ENCODE data around the gene NFATC2. TPM values are rescaled to one million over a fixed set of nuclear protein-coding genes. Genes with fewer than 3 reads are reported as not detected.

The NFATC2 gene
- total RNA-seq, 2 donors from 2014 or later = 4.3 to 8.4 TPM

DNA sequence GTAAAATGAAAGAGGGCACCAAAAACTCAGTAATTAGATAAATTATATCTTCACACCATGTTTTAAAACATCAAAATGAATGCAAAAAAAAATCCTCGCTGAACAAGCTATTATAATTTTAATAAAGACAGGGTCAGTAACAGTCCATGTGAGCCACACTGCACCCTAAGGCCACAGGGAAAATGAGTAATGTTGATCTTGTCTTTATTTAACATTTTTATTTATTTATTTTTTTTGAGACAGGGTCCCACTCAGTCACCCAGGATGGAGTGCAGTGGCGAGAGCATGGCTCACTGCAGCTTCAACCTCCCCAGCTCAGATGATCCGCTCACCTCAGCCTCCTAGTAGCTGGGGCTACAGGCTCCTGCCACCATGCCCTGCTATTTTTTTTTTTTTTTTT, 8.7 kb upstream of the NFATC2 start:
- H3K36me3 ChIP-seq = no peaks in the 10 kb centered on the region
- H3K9me3 ChIP-seq = no peaks in the 10 kb centered on the region
- H3K27me3 ChIP-seq (replicated peaks; ENCODE audit: insufficient read depth) = no peaks in the 10 kb centered on the region
- no peaks in the 10 kb centered on the region for H3K4me1 ChIP-seq (replicated peaks)
- DNase-seq (ENCODE audit: low spot score) = no peak
- TF ChIP-seq POLR2A (IDR thresholded peaks at IDR 0.05) (no peak), POLR2AphosphoS5 (IDR thresholded peaks at IDR 0.05) (no peak)
- TF ChIP-seq, protein P1, sequence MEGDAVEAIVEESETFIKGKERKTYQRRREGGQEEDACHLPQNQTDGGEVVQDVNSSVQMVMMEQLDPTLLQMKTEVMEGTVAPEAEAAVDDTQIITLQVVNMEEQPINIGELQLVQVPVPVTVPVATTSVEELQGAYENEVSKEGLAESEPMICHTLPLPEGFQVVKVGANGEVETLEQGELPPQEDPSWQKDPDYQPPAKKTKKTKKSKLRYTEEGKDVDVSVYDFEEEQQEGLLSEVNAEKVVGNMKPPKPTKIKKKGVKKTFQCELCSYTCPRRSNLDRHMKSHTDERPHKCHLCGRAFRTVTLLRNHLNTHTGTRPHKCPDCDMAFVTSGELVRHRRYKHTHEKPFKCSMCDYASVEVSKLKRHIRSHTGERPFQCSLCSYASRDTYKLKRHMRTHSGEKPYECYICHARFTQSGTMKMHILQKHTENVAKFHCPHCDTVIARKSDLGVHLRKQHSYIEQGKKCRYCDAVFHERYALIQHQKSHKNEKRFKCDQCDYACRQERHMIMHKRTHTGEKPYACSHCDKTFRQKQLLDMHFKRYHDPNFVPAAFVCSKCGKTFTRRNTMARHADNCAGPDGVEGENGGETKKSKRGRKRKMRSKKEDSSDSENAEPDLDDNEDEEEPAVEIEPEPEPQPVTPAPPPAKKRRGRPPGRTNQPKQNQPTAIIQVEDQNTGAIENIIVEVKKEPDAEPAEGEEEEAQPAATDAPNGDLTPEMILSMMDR (IDR thresholded peaks at IDR 0.05) = no peak
- WGBS = 84% methylated on average over 3 of the region's 3 CpGs
- intact Hi-C loops (cut with DNase I) = no loop called here
- no peak overlapping the region for H3K27ac ChIP-seq
- H3K4me3 ChIP-seq = no peak overlapping the region

DNA sequence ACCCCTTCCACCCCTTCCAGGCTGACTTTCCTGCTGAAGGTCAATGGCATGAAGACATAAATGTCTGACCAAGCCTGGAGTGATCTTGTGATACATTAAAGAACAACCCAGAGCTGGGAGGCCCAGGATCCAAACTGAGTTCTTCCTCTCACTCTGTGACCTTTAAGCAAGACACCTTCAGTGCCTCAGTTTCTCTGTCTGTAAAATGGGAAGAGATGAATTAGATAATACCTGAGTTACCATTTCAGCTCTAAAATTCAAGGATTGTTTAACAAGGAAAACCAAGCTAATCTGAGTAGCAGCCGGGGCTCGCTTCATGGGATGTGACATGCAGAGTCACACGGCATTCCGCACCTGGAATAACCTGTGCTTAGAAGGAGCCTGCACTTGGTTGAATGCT, 7.0 kb upstream of the NFATC2 start:
- no peak overlapping the region for H3K4me3 ChIP-seq
- WGBS = 96% methylated on average over 4 of the region's 4 CpGs
- no peaks in the 10 kb centered on the region for H3K4me1 ChIP-seq (replicated peaks)
- TF ChIP-seq POLR2AphosphoS5 (IDR thresholded peaks at IDR 0.05) (no peak), POLR2A (IDR thresholded peaks at IDR 0.05) (no peak)
- TF ChIP-seq, protein P1 (IDR thresholded peaks at IDR 0.05) = no peak
- H3K27ac ChIP-seq = no peak overlapping the region
- no peaks in the 10 kb centered on the region for H3K36me3 ChIP-seq
- intact Hi-C loops (cut with DNase I) = no loop called here
- no peak for DNase-seq (ENCODE audit: low spot score)
- no peaks in the 10 kb centered on the region for H3K9me3 ChIP-seq
- H3K27me3 ChIP-seq (replicated peaks; ENCODE audit: insufficient read depth) = no peaks in the 10 kb centered on the region

DNA sequence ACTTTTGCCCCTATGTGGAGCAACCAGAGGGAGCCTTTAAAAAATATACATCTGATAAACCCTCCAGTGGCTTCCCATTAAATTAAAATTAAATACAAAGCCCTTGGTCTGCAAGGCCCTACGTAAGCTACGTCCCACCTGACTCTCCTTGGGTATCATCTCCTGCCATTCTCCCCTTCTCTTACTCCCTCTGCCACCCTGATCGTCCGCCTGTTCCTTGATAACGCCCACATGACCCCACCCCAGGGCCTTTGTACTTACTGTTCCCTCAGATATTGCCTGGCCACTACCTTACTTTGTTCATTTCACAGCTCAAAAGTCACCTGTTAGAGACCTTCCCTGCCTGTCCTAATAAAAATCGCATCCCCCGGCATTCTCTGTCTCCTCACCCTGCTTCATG, 5.4 kb upstream of the NFATC2 start:
- H3K4me3 ChIP-seq = no peak overlapping the region
- intact Hi-C loops (cut with DNase I) = no loop called here
- 90% methylated on average over 7 of the region's 7 CpGs for WGBS
- DNase-seq (ENCODE audit: low spot score) = no peak
- H3K36me3 ChIP-seq = no peaks in the 10 kb centered on the region
- no peaks in the 10 kb centered on the region for H3K27me3 ChIP-seq (replicated peaks; ENCODE audit: insufficient read depth)
- no peaks in the 10 kb centered on the region for H3K9me3 ChIP-seq
- no peak for TF ChIP-seq POLR2AphosphoS5 (IDR thresholded peaks at IDR 0.05)
- TF ChIP-seq POLR2A (IDR thresholded peaks at IDR 0.05) = no peak
- TF ChIP-seq, protein P1 (IDR thresholded peaks at IDR 0.05) = no peak
- H3K27ac ChIP-seq = no peak overlapping the region
- H3K4me1 ChIP-seq (replicated peaks) = peaks cover 2% of the 10 kb centered on the region

DNA sequence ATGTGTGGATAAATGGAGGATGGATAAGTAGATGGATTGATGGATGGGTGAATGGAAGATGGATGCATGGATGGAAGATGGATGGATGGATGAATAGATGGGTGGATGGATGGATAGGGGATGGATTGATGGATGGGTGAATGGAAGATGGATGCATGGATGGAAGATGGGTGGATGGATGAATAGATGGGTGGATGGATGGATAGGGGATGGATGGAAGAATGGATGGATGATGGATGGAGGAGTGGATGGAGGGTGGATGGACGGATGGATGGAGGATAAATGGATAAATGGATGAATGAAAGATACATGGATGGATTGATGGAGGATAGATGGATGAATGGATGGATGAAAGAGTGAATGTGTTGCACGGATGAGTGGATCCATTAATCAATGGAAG, 3.0 kb upstream of the NFATC2 start:
- no peak for TF ChIP-seq POLR2A (IDR thresholded peaks at IDR 0.05)
- Histone ChIP-seq H3K4me1 (replicated peaks) (peaks cover 7% of the 10 kb centered on the region), H3K4me3 (no peak overlapping the region), H3K27ac (no peak overlapping the region), H3K36me3 (no peaks in the 10 kb centered on the region), H3K9me3 (no peaks in the 10 kb centered on the region), H3K27me3 (replicated peaks; ENCODE audit: insufficient read depth) (no peaks in the 10 kb centered on the region)
- 97% methylated on average over 2 of the region's 2 CpGs for WGBS
- intact Hi-C loops (cut with DNase I) = no loop called here
- DNase-seq (ENCODE audit: low spot score) = no peak

DNA sequence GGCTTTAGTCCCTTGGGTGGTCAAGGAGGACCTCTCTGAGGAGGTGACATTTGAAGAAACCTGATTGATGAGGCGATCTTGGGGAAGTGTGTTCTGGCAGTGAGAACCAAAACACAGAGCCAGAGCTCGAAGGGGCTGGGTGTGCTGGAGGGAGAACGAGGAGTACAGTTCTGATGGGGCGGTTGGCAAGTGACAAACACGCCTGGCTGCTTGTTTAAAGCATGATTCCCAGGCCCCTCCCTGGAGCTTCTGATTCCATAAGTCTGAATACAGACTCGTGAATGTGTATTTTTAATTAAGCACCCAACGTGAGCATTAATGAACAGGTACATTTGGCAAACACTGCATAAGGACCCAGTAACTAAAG, 886 bp upstream of the NFATC2 start:
- H3K27ac ChIP-seq = no peak overlapping the region
- intact Hi-C loops (cut with DNase I) = no loop called here
- H3K9me3 ChIP-seq = no peaks in the 10 kb centered on the region
- DNase-seq (ENCODE audit: low spot score) = no peak
- TF ChIP-seq, protein P1 (IDR thresholded peaks at IDR 0.05) = no peak
- H3K36me3 ChIP-seq = no peaks in the 10 kb centered on the region
- no peaks in the 10 kb centered on the region for H3K27me3 ChIP-seq (replicated peaks; ENCODE audit: insufficient read depth)
- 41% methylated on average over 7 of the region's 7 CpGs for WGBS
- H3K4me3 ChIP-seq = no peak overlapping the region
- peaks cover 7% of the 10 kb centered on the region for H3K4me1 ChIP-seq (replicated peaks)
